HepG2 (cell line): Measurements from ENCODE around the gene MRS2. TPM values are rescaled to one million over a fixed set of nuclear protein-coding genes. Genes with fewer than 3 reads are reported as not detected.
A peak's percentile ranks its signal among the peaks of the same experiment; 100 is the strongest.

Source experiments
- GATA4 ChIP-seq: sonication (generic); IDR thresholded peaks from 2 replicates; pipeline ENCODE4 v1.6.1; 2016; ENCODE audit warnings: antibody characterized with exemption, low read depth, borderline replicate concordance
- IRX3 ChIP-seq: sonication (generic); formaldehyde crosslinking; IDR thresholded peaks from 2 replicates; pipeline ENCODE4 v1.8.1; 2023; ENCODE audit warnings: mild to moderate bottlenecking, low read depth, missing genetic modification reagents, borderline replicate concordance
- KLF11 ChIP-seq: IDR thresholded peaks from 2 replicates; pipeline ENCODE4 v1.6.1; 2016; ENCODE audit warnings: missing compliant biosample characterization
- MXI1 ChIP-seq: IDR thresholded peaks from 3 replicates; pipeline ENCODE4 v1.6.1; 2012; ENCODE audit warnings: low read depth, low read length, inconsistent platforms, borderline replicate concordance
- NR0B2 ChIP-seq: sonication (generic); formaldehyde crosslinking; IDR thresholded peaks from 2 replicates; pipeline ENCODE4 v1.4.0; 2020; ENCODE audit warnings: mild to moderate bottlenecking, missing genetic modification reagents
- PBX2 ChIP-seq: IDR thresholded peaks from 2 replicates; pipeline ENCODE4 v1.6.1; 2016; ENCODE audit warnings: control low read depth
- REST ChIP-seq, 2 experiments: IDR thresholded peaks; 2 replicates each; pipeline ENCODE4 v1.6.1; 2011 to 2012; ENCODE audit warnings: low read length in 2 of 2, borderline replicate concordance in 1 of 2, low read depth in 1 of 2, mild to moderate bottlenecking in 1 of 2, moderate library complexity in 1 of 2
- SALL2 ChIP-seq: sonication (generic); formaldehyde crosslinking; IDR thresholded peaks from 2 replicates; pipeline ENCODE4 v1.8.1; 2023; ENCODE audit warnings: mild to moderate bottlenecking, missing genetic modification reagents, inconsistent platforms
- TFDP1 ChIP-seq: IDR thresholded peaks from 2 replicates; pipeline ENCODE4 v1.6.1; 2016; ENCODE audit warnings: missing compliant biosample characterization, missing genetic modification reagents, borderline replicate concordance
- ZNF138 ChIP-seq: sonication (generic); formaldehyde crosslinking; IDR thresholded peaks from 2 replicates; pipeline ENCODE4 v1.5.0; 2020; ENCODE audit warnings: mild to moderate bottlenecking, low read depth, missing genetic modification reagents
- ZNF510 ChIP-seq: sonication (generic); formaldehyde crosslinking; IDR thresholded peaks from 2 replicates; pipeline ENCODE4 v1.4.0; 2020; ENCODE audit warnings: low read depth, mild to moderate bottlenecking, missing genetic modification reagents
- ZNF740 ChIP-seq: sonication (generic); formaldehyde crosslinking; IDR thresholded peaks from 2 replicates; pipeline ENCODE4 v1.4.0; 2020; ENCODE audit warnings: missing genetic modification reagents
- ZNF800 ChIP-seq: sonication (generic); formaldehyde crosslinking; IDR thresholded peaks from 2 replicates; pipeline ENCODE4 v1.4.0; 2020; ENCODE audit warnings: missing genetic modification reagents
- polyA plus RNA-seq, 8 experiments: library from polyadenylated mRNA; depleted of rRNA in 3 of 8; stranded (reverse) in 7 of 8; unstranded in 1 of 8; fragments of >200 nt; fragmentation: Illumina TruSeq in 4 of 8; extraction: Trizol in 4 of 8; gene quantifications; 2 replicates each; pipeline versions ENCODE4 v1.2.1 to v1.2.3, GENCODE V29; 2011 to 2016; ENCODE audit warnings: low read depth in 4 of 8, missing spikeins in 1 of 8, mixed read lengths in 1 of 8; ENCODE audit not compliant: insufficient read depth in 1 of 8
- total RNA-seq, 5 experiments: library from RNA; depleted of rRNA; stranded (reverse); fragments of >200 nt; fragmentation: Illumina TruSeq; extraction: Trizol; gene quantifications; 2 replicates each; pipeline ENCODE4 v1.2.3, GENCODE V29; 2016; ENCODE audit warnings: low read depth in 1 of 5

MRS2 gene
- total and polyA plus RNA-seq, 2 of the 13 experiments (the other 11 are each of a cell fraction or from before 2014, with no cell fraction given) = 31.1 to 83.8 TPM

GRCh38 chr6:24357336-24358218 lies 45.2 kb upstream of the MRS2 start, which contains the start of gene DCDC2 (continued):
- TF ChIP-seq REST (IDR thresholded peaks at IDR 0.05; ENCODE audit: borderline replicate concordance in 1 of 2, low read depth in 1 of 2, low read length in 2 of 2) (no peak), GATA4 (no peak), PBX2 (CRISPR knock-in tag) (no peak), NR0B2 (CRISPR knock-in tag) (peak; percentile 6; the same call in 1 of the 2 replicates), IRX3 (CRISPR knock-in tag) (0 out of 2 replicates have a peak, but pooled peaks have one; percentile 25), MXI1 (no peak; the same call in 2 of the 3 replicates), ZNF740 (CRISPR knock-in tag) (peak; percentile 85), TFDP1 (CRISPR knock-in tag) (peak; percentile 90), ZNF138 (CRISPR knock-in tag) (peak; percentile 84; the same call in 1 of the 2 replicates), KLF11 (CRISPR knock-in tag) (no peak; the same call in 1 of the 2 replicates), SALL2 (CRISPR knock-in tag) (no peak; the same call in 1 of the 2 replicates), ZNF510 (0 out of 2 replicates have a peak, but pooled peaks have one; percentile 74), ZNF800 (CRISPR knock-in tag) (peak; percentile 87)
